K562 (cell line): ENCODE data around the gene PDZD2. TPM values are rescaled to one million over a fixed set of nuclear protein-coding genes. Genes with fewer than 3 reads are reported as not detected.

Experiments
- ATAC-seq: fragments of 200-7000 bp; cut with Tn5 transposase; 3 replicates; pipeline ENCODE4 v1.9.1; 2020; ENCODE audit warnings: moderate library complexity
- BruUV-seq: library from RNA; stranded (reverse); fragments of 400-500 nt; replicated peaks from 2 replicates; lab custom pipeline; 2021; lab: Mats Ljungman, UMichigan
- CTCF ChIA-PET: fragments of 300-600 bp; formaldehyde crosslinking; extraction: SDS; loops from one replicate; lab custom pipeline; 2021; ENCODE audit warnings: low intra/inter-chr PET ratio; lab: Yijun Ruan, JAX
- POLR2A ChIA-PET: fragments of 300-600, 350-650 bp; sonication (Branson Sonifier 250); formaldehyde crosslinking; extraction: SDS; loops from one replicate; lab custom pipeline; 2021; ENCODE audit warnings: antibody characterized with exemption, inconsistent platforms; lab: Yijun Ruan, JAX
- DNase-seq, 4 experiments: peaks; one replicate each; pipeline versions ENCODE4 v3.0.0 to v3.0.0-alpha.2; 2011 to 2018; ENCODE audit warnings: low spot score in 3 of 4, mixed read lengths in 3 of 4; ENCODE audit errors: extremely low read depth in 1 of 4
- FAIRE-seq: peaks from 2 replicates; lab custom pipeline; 2011; peaks lifted over from hg19 to GRCh38; lab: Jason Lieb, UNC
- H2AFZ ChIP-seq: 2 replicates; pipeline ENCODE4 v1.6.0; 2011; ENCODE audit warnings: low read depth, low read length, control low read depth, inconsistent platforms
- H3K27ac ChIP-seq: fragments of 200-600 bp; 3 replicates; pipeline ENCODE4 v1.8.0; 2011; ENCODE audit warnings: low read depth, mild to moderate bottlenecking, control low read depth, inconsistent platforms, low read length, moderate library complexity, mixed read lengths; ENCODE audit errors: extremely low read depth
- H3K27me3 ChIP-seq, 2 experiments: fragments of 300-600 bp in 1 of 2; 2 replicates in 1 of 2; 3 replicates in 1 of 2; pipeline versions ENCODE4 v1.6.0 to v1.8.0; 2011; ENCODE audit warnings: inconsistent platforms in 2 of 2, low read length in 2 of 2, mild to moderate bottlenecking in 1 of 2, mixed read lengths in 1 of 2, moderate library complexity in 1 of 2; ENCODE audit not compliant: control insufficient read depth in 2 of 2, insufficient read depth in 2 of 2
- H3K36me3 ChIP-seq: fragments of 300-600 bp; 3 replicates; pipeline ENCODE4 v1.8.0; 2011; ENCODE audit warnings: mild to moderate bottlenecking, low read length, inconsistent platforms; ENCODE audit not compliant: control insufficient read depth, insufficient read depth
- H3K4me1 ChIP-seq, 2 experiments: fragments of 200-600 bp in 1 of 2; replicated peaks in 1 of 2; 2 replicates in 1 of 2; 3 replicates in 1 of 2; pipeline versions ENCODE4 v1.5.1 to v1.8.0; 2011; ENCODE audit warnings: inconsistent platforms in 2 of 2, low read length in 2 of 2, mild to moderate bottlenecking in 1 of 2, mixed read lengths in 1 of 2, moderate library complexity in 1 of 2; ENCODE audit not compliant: control insufficient read depth in 2 of 2, insufficient read depth in 2 of 2
- H3K4me2 ChIP-seq: 2 replicates; pipeline ENCODE4 v1.6.1; 2011; ENCODE audit warnings: low read length, control low read depth, inconsistent platforms, mixed read lengths; ENCODE audit not compliant: insufficient read depth
- H3K4me3 ChIP-seq: fragments of 200-600 bp; sonication (generic), shearing (Covaris generic); 2 replicates; pipeline ENCODE4 v1.5.1; 2016; ENCODE audit warnings: control low read depth, inconsistent platforms
- H3K79me2 ChIP-seq: fragments of 200-600 bp; 3 replicates; pipeline ENCODE4 v1.8.0; 2011; ENCODE audit warnings: low read length, inconsistent platforms; ENCODE audit not compliant: control insufficient read depth, insufficient read depth
- H3K9ac ChIP-seq, 2 experiments: 2 replicates each; pipeline versions ENCODE4 v1.6.0 to v1.6.1; 2011; ENCODE audit warnings: low read depth in 2 of 2, low read length in 2 of 2, control low read depth in 1 of 2, inconsistent platforms in 1 of 2, mild to moderate bottlenecking in 1 of 2, mixed read lengths in 1 of 2; ENCODE audit not compliant: insufficient read depth in 1 of 2
- H3K9me1 ChIP-seq: one replicate; pipeline ENCODE4 v1.6.0; 2011; ENCODE audit warnings: inconsistent platforms, mild to moderate bottlenecking, low read length, moderate library complexity; ENCODE audit not compliant: control insufficient read depth, insufficient read depth
- H3K9me3 ChIP-seq: replicated peaks from 2 replicates; pipeline ENCODE4 v1.5.1; 2011; ENCODE audit warnings: low read depth, low read length, inconsistent platforms; ENCODE audit not compliant: control insufficient read depth, insufficient read depth
- H4K20me1 ChIP-seq: replicated peaks from 2 replicates; pipeline ENCODE4 v1.6.1; 2011; ENCODE audit warnings: low read length, inconsistent platforms, mixed read lengths; ENCODE audit not compliant: control insufficient read depth, insufficient read depth
- BACH1 ChIP-seq: fragments of 200-800 bp; sonication (Bioruptor generic); IDR thresholded peaks from 2 replicates; pipeline ENCODE4 v1.6.1; 2016; ENCODE audit warnings: missing genetic modification characterization, missing compliant biosample characterization
- BRF1 ChIP-seq: IDR thresholded peaks from 3 replicates; pipeline ENCODE4 v1.6.1; 2011; ENCODE audit warnings: borderline replicate concordance, mild to moderate bottlenecking; ENCODE audit not compliant: insufficient read length; ENCODE audit errors: extremely low read depth
- CEBPG ChIP-seq, 3 experiments: fragments of 200-800 bp in 1 of 3; sonication (Bioruptor generic) in 1 of 3; sonication (generic) in 1 of 3; formaldehyde crosslinking in 1 of 3; IDR thresholded peaks in 2 of 3; conservative IDR thresholded peaks in 1 of 3; 2 replicates each; pipeline versions ENCODE4 v1.6.1 to v1.8.0; 2016 to 2022; ENCODE audit warnings: missing compliant biosample characterization in 2 of 3, missing genetic modification characterization in 2 of 3, mild to moderate bottlenecking in 1 of 3, missing genetic modification reagents in 1 of 3
- FOXJ3 ChIP-seq: sonication (generic); formaldehyde crosslinking; IDR thresholded peaks from 2 replicates; pipeline ENCODE4 v1.4.0; 2020; ENCODE audit warnings: mild to moderate bottlenecking, missing genetic modification reagents
- GATAD2A ChIP-seq: fragments of 450-650 bp; IDR thresholded peaks from 2 replicates; pipeline ENCODE4 v1.6.1; 2017
- HDAC8 ChIP-seq: fragments of 450-650 bp; IDR thresholded peaks from 2 replicates; pipeline ENCODE4 v1.6.1; 2016; ENCODE audit warnings: mild to moderate bottlenecking, missing genetic modification characterization, moderate library complexity, missing compliant biosample characterization
- MCM3 ChIP-seq: fragments of 450-650 bp; IDR thresholded peaks from 2 replicates; pipeline ENCODE4 v1.6.1; 2016
- MED1 ChIP-seq: sonication (generic); formaldehyde crosslinking; IDR thresholded peaks from 2 replicates; pipeline ENCODE4 v1.8.1; 2023; ENCODE audit warnings: missing genetic modification reagents, borderline replicate concordance
- NFRKB ChIP-seq: fragments of 450-650 bp; IDR thresholded peaks from 2 replicates; pipeline ENCODE4 v1.6.1; 2016; ENCODE audit warnings: low read depth
- ZKSCAN8 ChIP-seq: fragments of 200-800 bp; sonication (Bioruptor generic); IDR thresholded peaks from 2 replicates; pipeline ENCODE4 v1.6.1; 2016; ENCODE audit warnings: missing genetic modification characterization, missing compliant biosample characterization
- ZNF23 ChIP-seq: fragments of 250-450 bp; sonication (Bioruptor Pico); IDR thresholded peaks from 2 replicates; pipeline ENCODE4 v1.4.0; 2020; ENCODE audit warnings: mild to moderate bottlenecking
- WGBS: fragments of 100-300 bp; shearing (Covaris generic); methylation state at CpG from one replicate; pipeline ENCODE4 v1.1.6; 2016; ENCODE audit warnings: low coverage, mixed read lengths; ENCODE audit not compliant: insufficient coverage; ENCODE audit errors: missing lambda C conversion rate; 5-methylcytosine and 5-hydroxymethylcytosine counted together
- in situ Hi-C: fragments of 300-500 bp; cut with MboI; formaldehyde crosslinking; loops from 4 replicates; pipeline ENCODE4 v1.15.0; 2018; ENCODE audit warnings: inconsistent platforms, mixed read lengths
- intact Hi-C: fragments of 100-400 bp; cut with micrococcal nuclease; formaldehyde crosslinking; loops from 2 replicates; pipeline ENCODE4 v1.14.2; 2022
- polyA plus RNA-seq, 8 experiments: library from polyadenylated mRNA; depleted of rRNA in 4 of 8; stranded (reverse) in 5 of 8; unstranded in 3 of 8; fragments of >200 nt; fragmentation: Nextera tagmentation in 2 of 8; fragmentation: Illumina TruSeq in 1 of 8; extraction: Ambion mirVana in 2 of 8; extraction: Trizol in 1 of 8; gene quantifications; 2 replicates each; pipeline versions ENCODE4 v1.2.1 to v1.2.3, GENCODE V29; 2011 to 2014; ENCODE audit warnings: inconsistent platforms in 1 of 8, missing spikeins in 1 of 8
- total RNA-seq, 7 experiments: library from RNA; depleted of rRNA in 6 of 7; stranded (reverse); fragments of >200 nt in 6 of 7; fragmentation: Illumina TruSeq in 2 of 7; extraction: Trizol in 2 of 7; gene quantifications; 2 replicates each; pipeline versions ENCODE4 v1.2.1 to v1.2.3, GENCODE V29; 2011 to 2021; ENCODE audit warnings: low replicate concordance in 1 of 7
- TF ChIP-seq, protein P1 (sequence below): fragments of 250-450 bp; sonication (Bioruptor Pico); IDR thresholded peaks from 2 replicates; pipeline ENCODE4 v1.8.0; 2022; ENCODE audit warnings: inconsistent platforms

Gene PDZD2
- total and polyA plus RNA-seq, 9 of the 15 experiments (the other 6 are each of a cell fraction or from before 2014, with no cell fraction given) = 0.02 to 0.08 (median 0.04) TPM; not detected in 6

DNA sequence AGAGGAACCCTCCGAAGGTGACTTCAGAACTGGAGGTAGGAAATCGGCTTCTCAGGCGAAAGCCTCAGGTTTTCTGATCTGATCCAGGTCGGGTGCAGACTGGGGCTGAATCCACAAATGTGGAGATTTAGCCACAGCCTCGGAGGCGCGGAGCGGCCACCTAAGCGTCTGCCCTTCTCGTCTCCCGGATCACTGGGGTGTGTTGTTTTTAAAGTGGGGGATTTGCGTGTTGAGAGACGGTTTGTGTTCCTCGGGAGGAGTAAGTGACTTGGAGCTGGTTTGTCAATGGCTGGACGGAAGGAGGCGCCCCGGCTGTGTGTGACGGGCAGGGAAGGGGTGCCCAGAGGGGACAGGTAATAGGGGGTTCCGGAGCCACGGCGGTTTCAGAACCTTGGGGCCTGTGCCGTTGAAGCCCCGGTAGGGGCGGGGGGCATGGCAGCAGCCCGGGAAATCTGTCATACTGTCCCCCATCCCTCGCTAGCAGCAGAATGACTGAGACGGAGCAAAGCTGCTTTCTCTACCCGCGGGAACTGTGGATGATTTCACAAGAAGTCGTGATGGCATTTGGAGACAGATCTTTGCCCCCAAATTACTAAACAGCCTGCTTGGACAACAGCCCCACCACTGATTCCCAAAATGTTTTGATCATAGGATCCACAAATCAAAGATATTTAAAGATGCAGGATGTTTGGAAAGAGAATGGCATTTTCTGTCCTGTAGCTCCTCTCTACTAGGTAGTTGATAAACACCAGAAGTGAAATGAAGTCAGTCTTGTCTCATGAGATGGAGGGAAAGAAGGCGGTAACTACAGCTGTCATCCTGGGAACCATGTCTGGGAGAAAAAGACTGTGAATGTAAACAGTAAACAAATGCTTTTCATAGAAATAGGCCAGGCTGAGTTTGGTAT is 216.5 kb downstream of the PDZD2 start:
- Histone ChIP-seq H2AFZ (no peak overlapping the region), H3K27me3 (peaks cover 24 to 35% of the 10 kb centered on the region in 2 experiments; a peak in 4 of 5 replicates), H4K20me1 (no peaks in the 10 kb centered on the region), H3K9ac (0 out of 4 replicates have a peak overlapping the region, but pooled peaks of 1 of the 2 experiments have one; percentile 16), H3K4me3 (no peak overlapping the region), H3K27ac (no peak overlapping the region), H3K36me3 (no peaks in the 10 kb centered on the region), H3K4me1 (peaks cover 0 to 4% of the 10 kb centered on the region in 2 experiments; a peak in 1 of 5 replicates), H3K79me2 (no peaks in the 10 kb centered on the region), H3K9me3 (no peaks in the 10 kb centered on the region), H3K9me1 (no peaks in the 10 kb centered on the region), H3K4me2 (no peak overlapping the region)
- WGBS = 3% methylated on average over 30 of the region's 31 CpGs
- POLR2A ChIA-PET = no interaction called here
- FAIRE-seq = no peak
- CTCF ChIA-PET = no interaction called here
- DNase-seq = no peak
- BruUV-seq = no TSS peak
- no peak for TF ChIP-seq NFRKB
- no peak for TF ChIP-seq ZKSCAN8
- TF ChIP-seq HDAC8 (tag) = no peak
- no peak for TF ChIP-seq BACH1 (tag)
- TF ChIP-seq, protein P1, sequence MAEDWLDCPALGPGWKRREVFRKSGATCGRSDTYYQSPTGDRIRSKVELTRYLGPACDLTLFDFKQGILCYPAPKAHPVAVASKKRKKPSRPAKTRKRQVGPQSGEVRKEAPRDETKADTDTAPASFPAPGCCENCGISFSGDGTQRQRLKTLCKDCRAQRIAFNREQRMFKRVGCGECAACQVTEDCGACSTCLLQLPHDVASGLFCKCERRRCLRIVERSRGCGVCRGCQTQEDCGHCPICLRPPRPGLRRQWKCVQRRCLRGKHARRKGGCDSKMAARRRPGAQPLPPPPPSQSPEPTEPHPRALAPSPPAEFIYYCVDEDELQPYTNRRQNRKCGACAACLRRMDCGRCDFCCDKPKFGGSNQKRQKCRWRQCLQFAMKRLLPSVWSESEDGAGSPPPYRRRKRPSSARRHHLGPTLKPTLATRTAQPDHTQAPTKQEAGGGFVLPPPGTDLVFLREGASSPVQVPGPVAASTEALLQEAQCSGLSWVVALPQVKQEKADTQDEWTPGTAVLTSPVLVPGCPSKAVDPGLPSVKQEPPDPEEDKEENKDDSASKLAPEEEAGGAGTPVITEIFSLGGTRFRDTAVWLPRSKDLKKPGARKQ (CRISPR knock-in tag) = no peak
- TF ChIP-seq ZNF23 (CRISPR knock-in tag) = no peak
- no peak for TF ChIP-seq FOXJ3 (CRISPR knock-in tag)
- no peak for TF ChIP-seq MED1 (CRISPR knock-in tag)
- no peak for TF ChIP-seq BRF1
- TF ChIP-seq MCM3 = no peak
- no peak for TF ChIP-seq CEBPG (CRISPR knock-in tag; IDR thresholded peaks at IDR 0.05)
- no peak for TF ChIP-seq CEBPG (tag; conservative IDR thresholded peaks at IDR 0.05 in 1 of 2, IDR thresholded peaks at IDR 0.05 in 1 of 2)
- no peak for TF ChIP-seq GATAD2A
- intact Hi-C loops (no loop called here), in situ Hi-C loops (no loop called here)
- ATAC-seq = no peak
